Measurements from ENCODE around the gene SMYD5. TPM values are rescaled to one million over a fixed set of nuclear protein-coding genes. Genes with fewer than 3 reads are reported as not detected.

Gene SMYD5
- total RNA-seq, 4 donors from 2014 or later = 17.0 to 38.4 (median 20.0) TPM

- no peak overlapping the region for H3K4me3 ChIP-seq
- H3K4me1 ChIP-seq = peaks cover 10% of the 10 kb centered on the region
- TF ChIP-seq POLR2A (IDR thresholded peaks at IDR 0.05) = no peak
- no peak for TF ChIP-seq EP300 (IDR thresholded peaks at IDR 0.05)
- H3K36me3 ChIP-seq = peaks cover 95% of the 10 kb centered on the region
- H3K27ac ChIP-seq = no peak overlapping the region
- H3K9me3 ChIP-seq = no peaks in the 10 kb centered on the region
- DNase-seq (ENCODE audit: low spot score in 2 of 2) = no peak
- 83% methylated on average over 3 of the region's 3 CpGs for WGBS
- H3K27me3 ChIP-seq = no peaks in the 10 kb centered on the region
Measured at GRCh38 chr2:73244580-73244979, 30.5 kb downstream of the SMYD5 start.

GRCh38 chr2:73246850-73247249 is 32.8 kb downstream of the SMYD5 start:
- Histone ChIP-seq H3K36me3 (peaks cover 97% of the 10 kb centered on the region), H3K4me3 (no peak overlapping the region), H3K9me3 (no peaks in the 10 kb centered on the region), H3K27me3 (no peaks in the 10 kb centered on the region), H3K4me1 (peaks cover 9% of the 10 kb centered on the region), H3K27ac (no peak overlapping the region)
- no peak for DNase-seq (ENCODE audit: low spot score in 2 of 2)
- WGBS = 75% methylated on average over 3 of the region's 3 CpGs
- TF ChIP-seq EP300 (IDR thresholded peaks at IDR 0.05) = no peak
- no peak for TF ChIP-seq CTCF (IDR thresholded peaks at IDR 0.05)
- no peak for TF ChIP-seq POLR2A (IDR thresholded peaks at IDR 0.05)
- TF ChIP-seq POLR2AphosphoS5 (IDR thresholded peaks at IDR 0.05) = no peak

- no peaks in the 10 kb centered on the region for H3K27me3 ChIP-seq
- DNase-seq (ENCODE audit: low spot score in 2 of 2) = no peak
- TF ChIP-seq POLR2A (IDR thresholded peaks at IDR 0.05) = no peak
- TF ChIP-seq POLR2AphosphoS5 (IDR thresholded peaks at IDR 0.05) = no peak
- no peak for TF ChIP-seq EP300 (IDR thresholded peaks at IDR 0.05)
- no peak for TF ChIP-seq CTCF (IDR thresholded peaks at IDR 0.05)
- 81% methylated on average over 9 of the region's 9 CpGs for WGBS
- no peaks in the 10 kb centered on the region for H3K9me3 ChIP-seq
- H3K4me1 ChIP-seq = peaks cover under 1% of the 10 kb centered on the region
- H3K4me3 ChIP-seq = no peak overlapping the region
- H3K36me3 ChIP-seq = peaks cover 99% of the 10 kb centered on the region
- no peak overlapping the region for H3K27ac ChIP-seq
Measured at GRCh38 chr2:73249636-73250035, 35.6 kb downstream of the SMYD5 start.

- Histone ChIP-seq H3K36me3 (peaks cover 84% of the 10 kb centered on the region), H3K9me3 (no peaks in the 10 kb centered on the region), H3K4me1 (no peaks in the 10 kb centered on the region), H3K27ac (no peak overlapping the region), H3K27me3 (no peaks in the 10 kb centered on the region), H3K4me3 (no peak overlapping the region)
- no peak for TF ChIP-seq POLR2A (IDR thresholded peaks at IDR 0.05)
- TF ChIP-seq CTCF (IDR thresholded peaks at IDR 0.05) = no peak
- TF ChIP-seq EP300 (IDR thresholded peaks at IDR 0.05) = no peak
- TF ChIP-seq POLR2AphosphoS5 (IDR thresholded peaks at IDR 0.05) = no peak
- 86% methylated on average over 15 of the region's 17 CpGs for WGBS
- DNase-seq (ENCODE audit: low spot score in 2 of 2) = no peak
Measured at GRCh38 chr2:73250872-73251846, 37.1 kb downstream of the SMYD5 start.

- H3K4me3 ChIP-seq = no peak overlapping the region
- H3K27ac ChIP-seq = no peak overlapping the region
- H3K9me3 ChIP-seq = no peaks in the 10 kb centered on the region
- H3K36me3 ChIP-seq = peaks cover 71% of the 10 kb centered on the region
- H3K4me1 ChIP-seq = no peaks in the 10 kb centered on the region
- no peaks in the 10 kb centered on the region for H3K27me3 ChIP-seq
- TF ChIP-seq POLR2A (IDR thresholded peaks at IDR 0.05) (no peak), POLR2AphosphoS5 (IDR thresholded peaks at IDR 0.05) (no peak), EP300 (IDR thresholded peaks at IDR 0.05) (no peak), CTCF (IDR thresholded peaks at IDR 0.05) (no peak)
- no peak for DNase-seq (ENCODE audit: low spot score in 2 of 2)
- 68% methylated on average over 17 of the region's 17 CpGs for WGBS
Measured at GRCh38 chr2:73252238-73253027, 38.4 kb downstream of the SMYD5 start.
